DND-41 (cell line): Measurements from ENCODE around the gene RADIL.

Experiments used
- ATAC-seq: fragments of 200-7000 bp; cut with Tn5 transposase; 3 replicates; pipeline ENCODE4 v1.9.1; 2021; ENCODE audit warnings: low read depth; ENCODE audit not compliant: insufficient read depth
- DNase-seq: peaks from one replicate; pipeline ENCODE4 v3.0.0-alpha.2; 2020
- H2AFZ ChIP-seq: 2 replicates; pipeline ENCODE4 v1.6.0; 2012; ENCODE audit warnings: low read depth, low read length
- H3K27ac ChIP-seq: 2 replicates; pipeline ENCODE4 v1.5.1; 2012; ENCODE audit warnings: low read length, inconsistent platforms
- H3K27me3 ChIP-seq: fragments of 200-600 bp; sonication (generic); 2 replicates; pipeline ENCODE4 v1.6.0; 2012; ENCODE audit warnings: low read length, mild to moderate bottlenecking, inconsistent platforms; ENCODE audit not compliant: insufficient read depth, poor library complexity
- H3K36me3 ChIP-seq: 2 replicates; pipeline ENCODE4 v1.5.1; 2012; ENCODE audit warnings: low read length, inconsistent platforms; ENCODE audit not compliant: insufficient read depth
- H3K4me1 ChIP-seq: 2 replicates; pipeline ENCODE4 v1.5.1; 2012; ENCODE audit warnings: mild to moderate bottlenecking, low read length; ENCODE audit not compliant: insufficient read depth
- H3K4me2 ChIP-seq: 2 replicates; pipeline ENCODE4 v1.6.0; 2012; ENCODE audit warnings: mild to moderate bottlenecking, moderate library complexity, low read length, inconsistent platforms; ENCODE audit not compliant: insufficient read depth
- H3K4me3 ChIP-seq, 2 experiments: fragments of 200-600 bp in 1 of 2; shearing (Covaris generic) in 1 of 2; 2 replicates each; pipeline ENCODE4 v1.5.1; 2012 to 2016; ENCODE audit warnings: inconsistent platforms in 2 of 2, low read length in 2 of 2, mild to moderate bottlenecking in 2 of 2, low read depth in 1 of 2, moderate library complexity in 1 of 2
- H3K79me2 ChIP-seq: 2 replicates; pipeline ENCODE4 v1.6.0; 2012; ENCODE audit warnings: low read length, inconsistent platforms; ENCODE audit not compliant: insufficient read depth
- H3K9ac ChIP-seq: 2 replicates; pipeline ENCODE4 v1.6.0; 2012; ENCODE audit warnings: low read depth, mild to moderate bottlenecking, inconsistent platforms, low read length, moderate library complexity
- H3K9me3 ChIP-seq: 2 replicates; pipeline ENCODE4 v1.5.1; 2012; ENCODE audit warnings: low read length, moderate library complexity, mild to moderate bottlenecking, inconsistent platforms; ENCODE audit not compliant: insufficient read depth, severe bottlenecking
- H4K20me1 ChIP-seq: 2 replicates; pipeline ENCODE4 v1.6.0; 2012; ENCODE audit warnings: low read length; ENCODE audit not compliant: insufficient read depth
- EZH2 ChIP-seq: IDR thresholded peaks from 3 replicates; pipeline ENCODE4 v1.6.1; 2012; ENCODE audit warnings: borderline replicate concordance, low read depth, mild to moderate bottlenecking, moderate library complexity, low read length, inconsistent platforms; ENCODE audit not compliant: severe bottlenecking
- TF ChIP-seq, protein P1 (sequence below): IDR thresholded peaks from 2 replicates; pipeline ENCODE4 v1.5.1; 2012; ENCODE audit warnings: borderline replicate concordance, low read length, moderate library complexity, mild to moderate bottlenecking; ENCODE audit not compliant: poor library complexity, severe bottlenecking; ENCODE audit errors: extremely low read depth

Gene RADIL

DNA sequence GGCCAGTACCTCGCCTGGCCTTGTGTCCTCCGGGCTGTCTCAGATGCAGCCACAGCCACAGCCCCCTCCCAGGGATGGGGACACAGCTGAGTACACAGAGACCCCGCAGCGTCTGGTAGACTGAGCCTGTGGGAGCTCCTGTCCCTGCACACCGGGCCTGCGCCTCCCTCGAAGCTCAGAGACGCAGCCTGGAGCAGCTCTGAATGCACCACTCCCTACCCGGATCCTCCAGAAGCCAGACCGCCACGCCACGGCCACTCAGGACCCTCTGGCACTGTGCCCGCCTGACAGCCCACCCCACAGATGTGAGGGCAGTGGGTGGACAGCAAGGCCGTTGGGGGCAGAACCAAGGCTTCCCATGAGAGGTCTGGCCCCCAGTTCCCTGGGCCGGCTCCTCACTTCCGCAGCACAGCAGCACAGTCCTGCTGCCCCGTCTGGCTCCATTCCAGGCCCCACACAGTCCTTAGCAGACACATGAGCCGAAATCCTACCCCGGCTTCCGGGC is 62.5 kb downstream of the RADIL start:
- no peak overlapping the region for H3K9ac ChIP-seq
- H2AFZ ChIP-seq = no peak overlapping the region
- H3K9me3 ChIP-seq = no peaks in the 10 kb centered on the region
- TF ChIP-seq EZH2 = no peak
- TF ChIP-seq, protein P1, sequence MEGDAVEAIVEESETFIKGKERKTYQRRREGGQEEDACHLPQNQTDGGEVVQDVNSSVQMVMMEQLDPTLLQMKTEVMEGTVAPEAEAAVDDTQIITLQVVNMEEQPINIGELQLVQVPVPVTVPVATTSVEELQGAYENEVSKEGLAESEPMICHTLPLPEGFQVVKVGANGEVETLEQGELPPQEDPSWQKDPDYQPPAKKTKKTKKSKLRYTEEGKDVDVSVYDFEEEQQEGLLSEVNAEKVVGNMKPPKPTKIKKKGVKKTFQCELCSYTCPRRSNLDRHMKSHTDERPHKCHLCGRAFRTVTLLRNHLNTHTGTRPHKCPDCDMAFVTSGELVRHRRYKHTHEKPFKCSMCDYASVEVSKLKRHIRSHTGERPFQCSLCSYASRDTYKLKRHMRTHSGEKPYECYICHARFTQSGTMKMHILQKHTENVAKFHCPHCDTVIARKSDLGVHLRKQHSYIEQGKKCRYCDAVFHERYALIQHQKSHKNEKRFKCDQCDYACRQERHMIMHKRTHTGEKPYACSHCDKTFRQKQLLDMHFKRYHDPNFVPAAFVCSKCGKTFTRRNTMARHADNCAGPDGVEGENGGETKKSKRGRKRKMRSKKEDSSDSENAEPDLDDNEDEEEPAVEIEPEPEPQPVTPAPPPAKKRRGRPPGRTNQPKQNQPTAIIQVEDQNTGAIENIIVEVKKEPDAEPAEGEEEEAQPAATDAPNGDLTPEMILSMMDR = no peak
- DNase-seq = no peak
- H3K27me3 ChIP-seq = no peaks in the 10 kb centered on the region
- ATAC-seq = no peak
- no peak overlapping the region for H3K4me3 ChIP-seq
- H3K36me3 ChIP-seq = no peaks in the 10 kb centered on the region
- H3K79me2 ChIP-seq = no peaks in the 10 kb centered on the region
- H3K4me1 ChIP-seq = no peaks in the 10 kb centered on the region
- no peak overlapping the region for H3K27ac ChIP-seq
- no peaks in the 10 kb centered on the region for H4K20me1 ChIP-seq
- no peak overlapping the region for H3K4me2 ChIP-seq

DNA sequence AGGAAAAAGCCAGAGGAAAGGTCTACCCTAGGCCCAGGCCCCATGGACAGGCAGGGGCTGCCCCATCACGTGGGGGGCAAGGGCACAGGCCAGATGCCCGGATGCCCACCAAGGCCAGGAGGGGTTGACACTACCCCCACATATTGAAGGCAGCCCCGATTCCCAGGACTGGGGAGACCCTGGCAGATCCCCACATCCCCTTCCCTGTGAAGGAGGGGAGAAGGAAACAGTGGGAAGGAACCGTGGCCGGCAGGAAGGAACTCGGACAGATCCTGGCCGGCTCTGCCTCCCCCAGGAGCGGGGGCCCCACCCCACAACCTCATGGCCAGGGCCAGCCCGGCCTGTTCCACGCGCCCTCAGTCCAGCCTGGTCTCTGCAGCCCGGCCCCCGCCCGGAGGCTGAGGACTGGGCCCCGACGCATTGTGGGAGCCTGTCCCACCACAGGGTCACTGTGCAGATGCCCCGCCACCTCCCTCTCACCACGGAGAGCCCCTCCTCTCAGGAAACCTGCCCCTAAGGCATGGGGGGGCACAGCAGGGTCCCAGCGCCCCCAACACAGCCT is 63.0 kb downstream of the RADIL start:
- Histone ChIP-seq H3K36me3 (no peaks in the 10 kb centered on the region), H3K9ac (no peak overlapping the region), H2AFZ (no peak overlapping the region), H3K9me3 (no peaks in the 10 kb centered on the region), H3K4me2 (no peak overlapping the region), H3K27ac (no peak overlapping the region), H3K4me1 (no peaks in the 10 kb centered on the region), H4K20me1 (no peaks in the 10 kb centered on the region), H3K79me2 (no peaks in the 10 kb centered on the region), H3K4me3 (no peak overlapping the region), H3K27me3 (no peaks in the 10 kb centered on the region)
- TF ChIP-seq, protein P1 = no peak
- no peak for TF ChIP-seq EZH2
- DNase-seq (no peak), ATAC-seq (no peak)

GRCh38 chr7:4819560-4820404 is 63.7 kb downstream of the RADIL start:
- no peak overlapping the region for H3K4me3 ChIP-seq
- H4K20me1 ChIP-seq = no peaks in the 10 kb centered on the region
- TF ChIP-seq, protein P1 = no peak
- TF ChIP-seq EZH2 = no peak
- no peak for ATAC-seq
- H3K9me3 ChIP-seq = no peaks in the 10 kb centered on the region
- no peak overlapping the region for H2AFZ ChIP-seq
- no peaks in the 10 kb centered on the region for H3K4me1 ChIP-seq
- H3K27me3 ChIP-seq = no peaks in the 10 kb centered on the region
- H3K27ac ChIP-seq = no peak overlapping the region
- no peak overlapping the region for H3K9ac ChIP-seq
- H3K36me3 ChIP-seq = no peaks in the 10 kb centered on the region
- no peaks in the 10 kb centered on the region for H3K79me2 ChIP-seq
- no peak for DNase-seq
- H3K4me2 ChIP-seq = no peak overlapping the region
